ENCODE results near the gene CAPN13.

CAPN13 gene

DNA sequence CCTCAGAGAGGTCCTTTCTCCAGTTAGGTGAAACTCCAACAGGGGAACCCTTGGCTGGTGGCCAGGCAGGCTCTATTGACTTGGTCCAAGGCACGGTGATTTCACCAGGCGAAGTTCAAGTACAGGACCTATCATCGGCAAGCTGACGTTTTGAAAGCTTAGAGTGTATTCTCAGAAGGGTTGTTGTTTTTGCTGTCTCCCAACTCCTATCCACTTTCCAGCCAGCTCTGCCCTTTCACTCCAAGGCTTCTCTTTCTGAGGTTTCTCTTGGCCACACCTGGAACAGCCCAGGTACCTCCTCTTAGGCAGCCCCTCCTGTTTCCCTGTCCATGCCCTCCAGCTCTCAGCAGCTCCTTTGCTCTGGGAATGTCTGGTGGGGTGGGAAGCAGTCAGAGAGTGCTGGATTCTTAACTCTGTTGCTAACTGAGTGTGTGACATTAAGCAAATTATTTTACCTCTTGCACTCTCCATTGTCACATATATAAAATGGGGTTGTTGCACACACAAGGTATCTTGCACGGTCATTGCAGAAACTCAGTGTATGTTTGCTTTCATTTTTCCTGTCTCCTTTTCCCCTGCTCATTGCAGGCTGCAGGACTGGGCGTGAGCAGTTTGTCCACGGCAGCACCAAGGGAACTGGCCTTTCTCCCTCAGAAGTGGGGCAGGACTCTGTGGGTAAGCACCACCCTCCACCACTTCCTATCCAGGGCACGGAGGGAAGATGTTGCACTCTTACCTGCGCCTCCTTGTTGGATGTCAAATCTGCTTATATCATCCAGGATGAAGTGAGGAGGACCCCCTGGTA, 30.2 kb downstream of the CAPN13 start:
- H3K9me3 ChIP-seq (ENCODE audit: insufficient read depth, low read length, severe bottlenecking), result no peaks in the 10 kb centered on the region
- peaks cover 9% of the 10 kb centered on the region for H3K27me3 ChIP-seq (ENCODE audit: insufficient read depth, low read length, poor library complexity)
- H2AFZ ChIP-seq (ENCODE audit: low read depth, low read length), result no peak overlapping the region
- DNase-seq, result no peak
- TF ChIP-seq EZH2 (IDR thresholded peaks at IDR 0.05; ENCODE audit: borderline replicate concordance, low read depth, low read length, severe bottlenecking), result no peak
- TF ChIP-seq, protein P1, sequence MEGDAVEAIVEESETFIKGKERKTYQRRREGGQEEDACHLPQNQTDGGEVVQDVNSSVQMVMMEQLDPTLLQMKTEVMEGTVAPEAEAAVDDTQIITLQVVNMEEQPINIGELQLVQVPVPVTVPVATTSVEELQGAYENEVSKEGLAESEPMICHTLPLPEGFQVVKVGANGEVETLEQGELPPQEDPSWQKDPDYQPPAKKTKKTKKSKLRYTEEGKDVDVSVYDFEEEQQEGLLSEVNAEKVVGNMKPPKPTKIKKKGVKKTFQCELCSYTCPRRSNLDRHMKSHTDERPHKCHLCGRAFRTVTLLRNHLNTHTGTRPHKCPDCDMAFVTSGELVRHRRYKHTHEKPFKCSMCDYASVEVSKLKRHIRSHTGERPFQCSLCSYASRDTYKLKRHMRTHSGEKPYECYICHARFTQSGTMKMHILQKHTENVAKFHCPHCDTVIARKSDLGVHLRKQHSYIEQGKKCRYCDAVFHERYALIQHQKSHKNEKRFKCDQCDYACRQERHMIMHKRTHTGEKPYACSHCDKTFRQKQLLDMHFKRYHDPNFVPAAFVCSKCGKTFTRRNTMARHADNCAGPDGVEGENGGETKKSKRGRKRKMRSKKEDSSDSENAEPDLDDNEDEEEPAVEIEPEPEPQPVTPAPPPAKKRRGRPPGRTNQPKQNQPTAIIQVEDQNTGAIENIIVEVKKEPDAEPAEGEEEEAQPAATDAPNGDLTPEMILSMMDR (IDR thresholded peaks at IDR 0.05; ENCODE audit: borderline replicate concordance, extremely low read depth, low read length, poor library complexity, severe bottlenecking), result no peak
- no peaks in the 10 kb centered on the region for H3K79me2 ChIP-seq (ENCODE audit: insufficient read depth, low read length)
- H3K9ac ChIP-seq (ENCODE audit: low read depth, low read length), result no peak overlapping the region
- H3K4me1 ChIP-seq (ENCODE audit: insufficient read depth, low read length), result no peaks in the 10 kb centered on the region
- H3K4me3 ChIP-seq (ENCODE audit: low read depth in 1 of 2, low read length in 2 of 2), result no peak overlapping the region
- H3K27ac ChIP-seq (ENCODE audit: low read length), result no peak overlapping the region
- no peaks in the 10 kb centered on the region for H4K20me1 ChIP-seq (ENCODE audit: insufficient read depth, low read length)
- no peak for ATAC-seq (ENCODE audit: insufficient read depth, low read depth)
- no peaks in the 10 kb centered on the region for H3K36me3 ChIP-seq (ENCODE audit: insufficient read depth, low read length)
- H3K4me2 ChIP-seq (ENCODE audit: insufficient read depth, low read length), result no peak overlapping the region

DNA sequence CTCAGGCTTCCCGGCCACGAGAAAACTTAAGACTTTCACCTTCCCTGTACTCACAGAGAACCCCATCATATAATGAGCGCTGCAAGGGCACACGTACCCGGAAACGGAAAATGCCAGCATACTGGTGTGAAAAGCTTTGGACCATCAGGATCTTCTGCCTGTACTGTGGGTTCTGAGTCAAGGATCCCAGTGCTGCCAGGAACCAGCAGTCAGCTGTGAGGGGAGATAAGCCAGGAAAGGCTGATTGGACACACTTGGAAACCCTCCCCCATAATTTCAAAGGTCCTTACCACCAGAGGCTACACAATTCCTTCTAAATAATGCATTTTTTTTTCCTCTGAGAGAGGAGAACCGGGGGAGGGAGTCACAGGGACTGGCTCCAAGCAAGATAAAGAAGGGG, 31.4 kb downstream of the CAPN13 start:
- H3K4me2 ChIP-seq (ENCODE audit: insufficient read depth, low read length), result no peak overlapping the region
- no peaks in the 10 kb centered on the region for H4K20me1 ChIP-seq (ENCODE audit: insufficient read depth, low read length)
- H3K9ac ChIP-seq (ENCODE audit: low read depth, low read length), result no peak overlapping the region
- peaks cover 8% of the 10 kb centered on the region for H3K27me3 ChIP-seq (ENCODE audit: insufficient read depth, low read length, poor library complexity)
- no peaks in the 10 kb centered on the region for H3K9me3 ChIP-seq (ENCODE audit: insufficient read depth, low read length, severe bottlenecking)
- no peaks in the 10 kb centered on the region for H3K4me1 ChIP-seq (ENCODE audit: insufficient read depth, low read length)
- no peak overlapping the region for H2AFZ ChIP-seq (ENCODE audit: low read depth, low read length)
- no peak overlapping the region for H3K4me3 ChIP-seq (ENCODE audit: low read depth in 1 of 2, low read length in 2 of 2)
- no peak overlapping the region for H3K27ac ChIP-seq (ENCODE audit: low read length)
- ATAC-seq (ENCODE audit: insufficient read depth, low read depth) (no peak), DNase-seq (no peak)
- H3K79me2 ChIP-seq (ENCODE audit: insufficient read depth, low read length), result no peaks in the 10 kb centered on the region
- TF ChIP-seq EZH2 (IDR thresholded peaks at IDR 0.05; ENCODE audit: borderline replicate concordance, low read depth, low read length, severe bottlenecking), result no peak
- TF ChIP-seq, protein P1 (IDR thresholded peaks at IDR 0.05; ENCODE audit: borderline replicate concordance, extremely low read depth, low read length, poor library complexity, severe bottlenecking), result no peak
- H3K36me3 ChIP-seq (ENCODE audit: insufficient read depth, low read length), result no peaks in the 10 kb centered on the region

DNA sequence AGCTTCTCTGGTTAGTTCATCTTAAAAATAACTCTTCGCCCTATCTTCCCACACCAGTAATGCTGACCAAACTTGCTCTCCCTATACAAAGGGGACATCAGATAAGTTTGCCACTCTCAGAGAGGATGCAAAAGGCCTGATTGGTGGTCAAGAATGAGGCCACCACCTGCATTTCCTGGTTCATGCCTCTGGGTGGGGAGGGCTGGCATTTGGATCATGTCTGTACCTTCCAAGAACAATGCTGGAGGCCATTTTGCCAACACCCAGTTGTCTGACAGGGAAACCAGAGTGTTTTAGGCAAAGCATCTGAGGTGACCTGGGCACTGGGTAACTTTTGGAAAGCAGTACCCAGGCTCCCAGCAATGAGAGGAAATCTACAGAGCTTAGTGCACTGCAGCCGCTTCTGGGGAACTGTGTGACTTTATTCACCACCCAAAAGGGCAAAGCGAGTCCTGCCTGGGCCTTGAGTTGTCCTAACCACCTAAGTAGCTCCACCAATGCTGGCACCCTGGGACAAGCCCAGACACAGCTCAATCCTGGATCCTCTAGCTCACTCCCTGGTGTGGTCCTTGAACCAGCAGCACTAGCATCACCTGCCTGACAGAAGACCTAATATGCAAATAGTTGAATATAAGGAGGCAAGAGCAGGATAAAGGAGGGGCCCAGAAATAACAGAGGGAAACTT, 35.1 kb downstream of the CAPN13 start:
- H3K27ac ChIP-seq (ENCODE audit: low read length), result no peak overlapping the region
- H2AFZ ChIP-seq (ENCODE audit: low read depth, low read length), result no peak overlapping the region
- H3K4me2 ChIP-seq (ENCODE audit: insufficient read depth, low read length), result no peak overlapping the region
- H3K9me3 ChIP-seq (ENCODE audit: insufficient read depth, low read length, severe bottlenecking), result no peaks in the 10 kb centered on the region
- ATAC-seq (ENCODE audit: insufficient read depth, low read depth), result no peak
- TF ChIP-seq EZH2 (IDR thresholded peaks at IDR 0.05; ENCODE audit: borderline replicate concordance, low read depth, low read length, severe bottlenecking), result no peak
- TF ChIP-seq, protein P1 (IDR thresholded peaks at IDR 0.05; ENCODE audit: borderline replicate concordance, extremely low read depth, low read length, poor library complexity, severe bottlenecking), result no peak
- no peaks in the 10 kb centered on the region for H3K79me2 ChIP-seq (ENCODE audit: insufficient read depth, low read length)
- H3K9ac ChIP-seq (ENCODE audit: low read depth, low read length), result no peak overlapping the region
- H4K20me1 ChIP-seq (ENCODE audit: insufficient read depth, low read length), result no peaks in the 10 kb centered on the region
- DNase-seq, result no peak
- no peaks in the 10 kb centered on the region for H3K36me3 ChIP-seq (ENCODE audit: insufficient read depth, low read length)
- H3K27me3 ChIP-seq (ENCODE audit: insufficient read depth, low read length, poor library complexity), result peaks cover 8% of the 10 kb centered on the region
- no peak overlapping the region for H3K4me3 ChIP-seq (ENCODE audit: low read depth in 1 of 2, low read length in 2 of 2)
- H3K4me1 ChIP-seq (ENCODE audit: insufficient read depth, low read length), result no peaks in the 10 kb centered on the region
